HK-2 (cell line): ENCODE data around the gene PPP4R3A.
"Not testable (repeated sequence)": the region's sequence is repeated elsewhere in the genome, so short reads cannot be mapped to it uniquely, and the experiment has no call there.

Experiments used
- DNase-seq: peaks from one replicate; pipeline ENCODE4 v3.0.0-alpha.2; 2018; ENCODE audit not compliant: unreplicated experiment

PPP4R3A gene

DNA sequence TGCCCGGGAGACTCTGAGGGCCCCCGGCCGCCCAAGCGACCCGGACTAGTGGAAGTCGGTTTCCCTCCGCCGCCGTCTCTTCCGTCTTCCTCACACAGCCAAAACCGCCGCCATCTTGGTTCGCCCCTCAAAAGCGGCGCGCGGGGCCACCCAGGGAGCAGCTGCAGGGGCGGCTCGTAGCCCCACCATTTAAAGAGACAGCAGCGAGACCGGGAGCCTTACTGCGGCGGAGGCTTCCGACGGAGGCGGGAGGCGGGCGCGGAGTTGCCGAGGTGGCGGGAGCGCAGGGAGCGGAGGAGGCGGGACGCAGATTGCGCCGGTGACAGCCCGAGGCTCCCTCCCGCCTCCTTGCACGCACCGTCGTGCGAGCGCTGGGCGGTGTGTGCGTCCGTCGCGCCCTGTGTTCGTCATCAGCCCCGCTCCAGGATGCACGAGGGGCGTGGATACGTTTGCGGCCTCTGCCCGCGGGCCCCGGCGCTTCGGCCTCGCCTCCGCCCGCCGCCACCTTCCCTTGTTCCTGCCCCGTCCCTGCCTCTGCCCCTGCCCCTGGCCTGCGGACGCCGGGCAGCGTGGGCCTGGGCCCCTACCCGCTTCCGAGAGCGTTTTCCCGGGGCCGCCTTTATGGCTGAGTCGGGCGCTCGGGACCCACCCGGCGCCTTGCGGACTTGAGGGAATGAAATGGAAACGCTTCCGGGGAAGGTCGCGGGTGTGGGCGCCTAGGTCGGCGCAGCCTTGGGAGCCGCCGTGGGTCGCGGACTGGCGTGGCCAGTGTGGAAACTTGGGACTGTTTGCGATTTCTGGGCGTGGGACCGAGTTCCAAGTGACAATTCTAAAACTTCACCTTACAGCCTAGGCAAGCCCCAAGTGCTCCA lies at the start of gene PPP4R3A:
PPP4R3A (minus strand) TSS at position 140 of the 872 bp plus-strand sequence. CDS start 663 bp downstream, outside the sequence.
- DNase-seq: peak; percentile 92

DNA sequence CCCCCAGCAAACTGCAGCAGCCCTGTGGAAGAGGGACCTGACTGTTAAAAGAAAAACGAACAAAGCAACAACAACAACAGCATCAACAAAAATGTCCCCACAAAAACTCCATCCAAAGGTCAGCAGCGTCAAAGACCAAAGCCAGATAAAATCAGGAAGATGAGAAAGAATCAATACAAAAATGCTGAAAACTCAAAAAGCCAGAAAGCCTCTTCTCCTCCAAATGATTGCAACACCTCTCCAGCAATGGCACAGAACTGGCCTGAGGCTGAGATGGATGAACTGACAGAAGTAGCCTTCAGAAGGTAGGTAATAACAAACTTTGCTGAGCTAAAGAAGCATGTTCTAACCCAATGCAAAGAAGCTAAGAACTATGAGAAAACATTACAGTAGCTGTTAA lies 45.4 kb upstream of the PPP4R3A start:
- no peak for DNase-seq

- DNase-seq: no peak
Observed at GRCh38 chr14:91554535-91555332, 44.6 kb upstream of the PPP4R3A start.

DNA sequence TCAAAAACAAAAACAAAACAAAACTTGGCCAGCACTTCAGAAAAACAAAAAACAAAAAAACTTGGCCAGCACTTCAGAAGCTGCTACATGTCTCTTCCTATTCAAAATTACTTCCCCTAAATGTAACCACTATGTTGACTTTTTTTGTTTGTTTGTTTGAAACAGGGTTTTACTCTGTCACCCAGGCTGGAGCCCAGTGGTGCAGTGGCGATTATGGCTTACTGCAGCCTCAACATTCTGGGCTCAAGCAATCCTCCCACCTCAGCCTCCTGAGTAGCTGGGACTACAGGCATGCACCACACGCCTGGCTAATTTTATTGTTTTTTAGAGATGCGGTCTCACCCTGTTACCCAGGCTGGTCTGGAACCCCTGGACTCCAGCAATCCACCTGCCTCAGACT lies 38.0 kb upstream of the PPP4R3A start:
- DNase-seq: no peak

DNA sequence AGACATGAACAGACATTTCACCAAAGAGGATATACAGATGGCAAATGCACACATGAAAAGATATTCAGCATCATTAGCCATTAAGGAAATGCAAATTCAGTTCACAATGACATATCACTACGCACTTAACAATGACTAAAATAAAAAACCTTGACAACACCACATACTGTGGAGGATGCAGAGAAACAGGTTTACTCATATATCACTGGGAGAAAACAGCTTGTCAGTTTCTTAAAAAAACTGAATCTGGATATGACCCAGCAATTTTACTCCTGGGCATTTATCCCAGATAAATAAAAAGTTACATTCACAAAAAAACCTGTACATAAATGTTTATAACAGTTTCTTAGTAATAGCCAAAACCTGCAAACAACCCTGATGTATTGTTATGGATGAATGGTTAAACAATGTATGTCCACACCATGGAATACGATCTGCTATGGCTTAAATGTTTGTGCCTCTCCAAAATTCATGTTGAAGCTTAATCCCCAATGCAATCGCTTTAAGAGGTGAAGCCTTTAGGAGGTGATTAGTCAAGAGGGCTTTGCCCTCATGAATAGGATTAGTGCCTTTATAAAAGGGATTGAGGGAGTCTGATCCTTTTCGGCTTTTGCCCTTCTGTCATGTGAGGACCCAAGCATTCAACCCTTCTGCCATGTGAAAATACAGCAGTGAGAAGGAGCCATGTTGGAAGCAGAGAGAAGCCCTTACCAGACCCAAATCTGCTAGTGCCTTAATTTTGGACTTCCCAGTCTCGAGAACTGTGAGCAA lies 36.0 kb upstream of the PPP4R3A start:
- no peak for DNase-seq

DNA sequence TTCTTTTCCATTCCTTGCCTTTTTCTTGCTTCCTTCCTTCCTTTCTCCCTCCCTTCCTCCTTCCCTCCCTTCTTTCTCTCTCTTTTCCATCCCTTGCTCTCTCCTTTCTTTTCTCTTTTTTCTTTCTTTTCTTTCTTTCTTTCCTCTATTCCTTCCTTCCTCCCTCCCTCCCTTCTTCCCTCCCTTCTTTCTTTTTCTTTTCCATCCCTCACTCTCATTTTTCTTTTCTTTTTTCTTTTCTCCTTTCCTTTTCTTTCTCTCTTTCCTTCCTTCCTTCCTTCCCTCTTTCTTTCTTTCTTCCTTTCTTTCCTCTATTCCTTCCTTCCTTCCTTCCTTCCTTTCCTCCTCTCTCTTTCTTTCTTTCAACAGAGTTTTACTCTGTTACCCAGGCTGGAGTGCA lies 35.1 kb upstream of the PPP4R3A start:
- DNase-seq: no peak

DNA sequence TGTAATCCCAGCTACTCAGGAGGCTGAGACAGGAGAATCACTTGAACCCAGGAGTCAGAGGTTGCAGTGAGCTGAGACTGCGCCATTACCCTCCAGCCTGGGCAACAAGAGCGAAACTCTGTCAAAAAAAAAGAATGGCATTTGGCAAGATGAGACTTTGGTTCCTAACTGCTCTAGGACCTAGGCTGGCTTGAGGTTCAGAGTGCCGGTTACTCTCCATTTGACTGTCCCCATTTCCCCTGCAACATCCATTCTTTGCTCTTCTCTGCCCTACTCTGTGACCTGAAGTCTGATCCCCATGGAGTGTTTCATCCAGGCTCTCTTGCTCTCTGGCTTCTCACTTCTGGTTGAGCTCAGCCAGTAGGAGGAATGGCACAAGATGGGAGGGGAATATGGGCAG lies 26.2 kb upstream of the PPP4R3A start:
- no peak for DNase-seq

DNA sequence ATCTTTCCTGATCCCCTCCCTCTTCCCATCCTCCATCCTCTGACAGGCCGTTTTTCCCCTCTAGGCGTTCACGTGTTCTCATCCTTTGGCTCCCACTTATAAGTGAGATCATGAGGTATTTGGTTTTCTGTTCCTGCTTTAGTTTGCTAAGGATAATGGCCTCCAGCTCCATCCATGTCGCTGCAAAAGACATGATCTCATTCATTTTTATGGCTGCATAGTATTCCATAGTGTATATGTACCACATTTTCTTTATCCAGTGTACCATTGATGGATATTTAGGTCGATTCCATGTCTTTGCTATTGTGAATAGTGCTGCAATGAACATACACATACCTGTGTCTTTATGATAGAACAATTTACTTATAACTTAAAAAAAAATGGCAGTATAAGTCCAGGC lies 23.9 kb upstream of the PPP4R3A start:
- DNase-seq: not testable (repeated sequence)

DNA sequence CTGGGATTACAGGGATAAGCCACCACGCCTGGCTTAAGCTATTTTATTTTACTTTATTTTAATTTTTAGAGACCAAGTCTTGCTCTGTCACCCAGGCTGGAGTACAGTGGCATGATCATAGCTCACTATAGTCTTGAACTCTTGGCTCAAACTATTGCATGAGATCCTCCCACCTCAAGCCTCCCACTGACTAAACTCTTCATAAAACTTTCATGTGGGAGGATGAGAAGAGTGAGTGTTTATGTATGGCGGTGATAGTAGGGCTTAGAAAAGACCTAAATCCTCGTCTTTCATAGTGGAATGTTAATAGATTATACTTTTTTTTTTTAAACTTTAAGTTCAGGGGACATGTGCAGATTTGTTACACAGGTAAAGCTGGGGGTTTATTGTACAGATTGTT lies 23.5 kb upstream of the PPP4R3A start:
- DNase-seq: no peak

DNA sequence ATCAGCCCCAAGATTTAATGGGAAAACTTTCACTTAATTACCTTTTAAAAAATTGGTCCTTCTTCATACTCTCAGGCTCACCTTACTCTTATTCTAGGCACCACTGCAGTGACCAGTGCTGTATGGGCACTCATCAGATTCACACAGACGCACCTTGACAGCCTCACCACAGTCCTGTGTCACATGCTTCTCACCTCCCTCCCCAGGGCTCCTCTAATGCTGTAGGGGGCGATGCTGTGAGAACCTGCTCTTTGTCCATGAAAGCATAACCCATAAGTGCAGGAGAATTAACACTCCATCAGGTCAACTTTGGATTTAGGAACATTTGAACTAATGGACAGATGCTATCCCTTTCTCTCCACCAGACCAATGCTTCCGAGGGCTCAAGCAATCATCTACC lies 13.9 kb upstream of the PPP4R3A start:
- DNase-seq: no peak

DNA sequence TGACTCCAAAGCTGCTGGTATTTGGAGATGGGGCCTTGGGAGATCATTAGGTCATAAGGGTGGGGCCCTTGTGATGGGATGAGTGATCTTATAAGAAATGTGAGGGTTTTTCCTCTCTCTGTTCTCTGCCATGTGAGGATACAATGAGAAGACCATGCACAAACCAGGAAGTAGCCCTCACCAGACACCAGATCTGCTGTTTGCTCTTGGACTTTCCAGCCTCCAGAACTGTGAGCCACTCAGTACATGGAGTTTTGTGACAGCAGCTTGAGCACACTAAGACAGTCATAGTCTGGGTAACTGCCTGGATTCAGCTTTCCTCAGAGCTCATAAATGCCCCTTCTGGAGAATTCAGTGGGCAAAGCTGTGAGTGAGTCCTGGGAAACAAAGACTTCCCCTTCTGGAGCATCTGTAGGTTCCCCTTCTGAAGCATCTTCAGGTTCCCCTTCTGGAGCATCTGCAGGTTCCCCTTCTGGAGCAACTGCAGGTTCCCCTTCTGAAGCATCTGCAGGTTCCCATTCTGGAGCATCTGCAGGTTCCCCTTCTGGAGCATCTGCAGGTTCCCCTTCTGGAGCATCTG lies 11.0 kb upstream of the PPP4R3A start:
- no peak for DNase-seq

GRCh38 chr14:91520138-91520537 lies 10.0 kb upstream of the PPP4R3A start:
- DNase-seq: no peak

GRCh38 chr14:91519239-91520036 lies 9.3 kb upstream of the PPP4R3A start:
- DNase-seq: no peak

DNA sequence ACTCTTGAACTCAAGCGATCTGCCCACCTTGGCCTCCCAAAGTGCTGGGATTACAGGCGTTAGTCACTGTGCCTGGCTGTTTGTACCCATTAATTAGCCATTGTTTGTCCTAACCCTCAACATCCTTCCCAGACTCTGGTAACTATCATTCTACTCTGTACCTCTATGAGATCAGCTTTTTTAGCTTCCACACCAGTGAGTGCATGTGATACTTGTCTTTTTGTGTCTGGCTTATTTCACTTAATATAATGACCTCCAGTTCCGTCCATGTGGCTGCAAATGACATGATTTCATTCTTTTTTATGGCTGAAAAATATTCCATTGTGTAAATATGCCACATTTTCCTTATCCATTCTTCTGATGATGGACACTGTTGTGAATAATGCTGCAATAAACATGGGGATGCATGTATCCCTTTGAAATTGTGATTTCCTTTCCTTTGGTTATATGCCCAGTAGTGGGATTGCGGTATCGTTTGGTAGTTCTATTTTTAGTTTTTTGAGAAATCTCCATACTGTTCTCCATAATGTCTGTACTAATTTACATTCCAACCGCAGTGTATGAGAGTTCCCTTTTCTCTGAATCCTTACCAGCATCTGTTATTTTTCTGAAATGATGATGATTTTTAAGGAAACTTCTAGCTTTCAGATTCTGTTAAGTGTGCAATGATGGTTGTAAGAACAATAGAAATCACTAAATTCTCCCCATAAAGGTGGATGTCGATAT lies 6.7 kb upstream of the PPP4R3A start:
- no peak for DNase-seq

- DNase-seq: no peak
Observed at GRCh38 chr14:91515979-91516378, 5.9 kb upstream of the PPP4R3A start.

- DNase-seq: no peak
Observed at GRCh38 chr14:91511043-91511383, 903 bp upstream of the PPP4R3A start.

DNA sequence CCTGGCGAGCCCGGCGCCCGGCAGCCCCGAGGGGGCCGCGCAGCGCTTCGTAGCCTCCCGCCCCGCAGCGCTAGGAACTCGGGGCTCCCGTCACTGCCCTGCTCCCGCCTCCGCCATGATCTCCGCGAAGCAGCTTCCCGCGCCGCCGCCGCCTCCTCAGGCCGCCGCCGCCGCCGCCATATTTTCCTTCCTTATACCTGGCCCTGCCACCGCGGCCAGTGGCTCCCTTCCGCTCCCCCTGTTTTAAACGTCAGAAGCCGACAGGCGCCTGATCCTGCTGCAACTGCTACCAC lies 286 bp downstream of the PPP4R3A start:
- no peak for DNase-seq

DNA sequence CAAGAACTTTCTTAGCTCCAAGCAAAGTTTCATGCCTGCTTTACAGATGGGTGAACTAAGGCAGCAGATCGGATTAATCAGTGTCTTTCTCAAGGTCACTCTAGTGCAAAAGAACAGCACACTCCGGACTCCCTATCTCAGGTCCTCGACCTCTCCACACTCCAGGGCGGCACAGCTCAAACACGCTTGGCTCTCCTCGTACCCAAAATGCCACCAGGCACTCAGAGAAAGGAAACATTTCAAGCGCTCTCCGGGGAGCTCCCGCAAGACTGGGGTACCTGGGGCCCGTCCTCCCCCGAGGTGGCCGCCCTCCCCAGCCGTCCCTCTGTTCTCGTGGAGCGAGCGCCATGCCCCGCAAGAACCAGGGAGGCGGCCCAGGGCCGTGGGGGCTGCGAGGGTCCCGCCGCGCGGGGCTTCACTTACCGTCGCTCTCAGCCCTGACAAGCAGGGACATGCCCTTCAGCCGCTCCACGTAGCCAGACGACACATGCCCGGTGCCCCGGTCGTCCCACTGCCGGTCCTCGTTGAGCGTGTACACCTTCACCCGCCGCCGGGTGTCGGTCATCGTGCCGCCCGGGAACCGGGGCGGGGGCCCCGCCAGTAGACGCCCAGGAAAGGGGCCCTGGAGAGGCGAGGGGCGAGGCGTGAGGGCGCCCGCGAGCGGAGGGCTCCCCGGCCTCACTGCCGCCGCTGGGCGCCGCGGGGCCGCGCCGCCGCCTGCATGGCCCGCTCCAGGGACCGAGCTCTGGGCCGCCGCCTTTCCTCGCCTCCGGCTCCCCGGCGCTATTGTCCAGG lies 830 bp downstream of the PPP4R3A start:
- peak; percentile 46 for DNase-seq

DNA sequence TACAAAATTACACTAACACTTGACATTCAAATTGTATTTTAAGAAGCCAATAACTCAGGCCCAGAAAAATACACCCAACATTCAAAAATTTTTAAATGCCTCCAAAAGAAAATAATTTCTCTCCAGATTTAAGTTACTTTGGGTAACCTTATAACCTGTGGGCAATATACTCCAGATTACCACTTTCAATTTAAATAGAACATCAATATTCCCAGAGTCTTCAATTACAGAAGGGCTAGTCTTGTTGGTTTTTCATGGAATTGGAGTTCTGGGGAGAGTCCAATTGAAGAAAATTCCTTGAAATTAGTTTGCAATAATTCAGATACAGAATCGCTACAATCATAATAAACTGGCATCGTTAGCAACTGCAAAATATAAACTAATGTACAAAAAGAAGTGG lies 2.0 kb downstream of the PPP4R3A start:
- no peak for DNase-seq

GRCh38 chr14:91506226-91506625 lies 3.9 kb downstream of the PPP4R3A start:
- DNase-seq: no peak
